Psoas muscle (tissue), 8 donors: ENCODE measurements around the gene SMAD9. TPM values are rescaled to one million over a fixed set of nuclear protein-coding genes. Genes with fewer than 3 reads are reported as not detected.
A peak's percentile ranks its signal among the peaks of the same experiment; 100 is the strongest.

Experiments used
- ATAC-seq, 4 donors: fragments of 200-7000 bp; cut with Tn5 transposase; one replicate each; pipeline ENCODE4 v1.9.1; 2020; ENCODE audit warnings: moderate library complexity in 3 of 4, mild to moderate bottlenecking in 2 of 4
- DNase-seq, 2 donors: peaks; one replicate each; pipeline ENCODE4 v3.0.0-alpha.2; 2020
- H3K27ac ChIP-seq: fragments of 200-600 bp; one replicate; pipeline ENCODE4 v1.8.0; 2022
- H3K27me3 ChIP-seq, 3 donors: fragments of 200-600 bp in 1 of 3; one replicate each; pipeline versions ENCODE4 v1.6.1 to v1.8.0; 2013 to 2022; ENCODE audit warnings: low read length in 2 of 3, mild to moderate bottlenecking in 2 of 3, moderate library complexity in 1 of 3; ENCODE audit not compliant: insufficient read depth in 3 of 3
- H3K36me3 ChIP-seq, 2 donors: fragments of 200-600 bp in 1 of 2; one replicate each; pipeline versions ENCODE4 v1.6.1 to v1.8.0; 2013 to 2022; ENCODE audit warnings: low read depth in 1 of 2, mild to moderate bottlenecking in 1 of 2, moderate library complexity in 1 of 2; ENCODE audit not compliant: insufficient read depth in 1 of 2
- H3K4me1 ChIP-seq: fragments of 200-600 bp; one replicate; pipeline ENCODE4 v1.8.0; 2022
- H3K4me3 ChIP-seq: fragments of 200-600 bp; one replicate; pipeline ENCODE4 v1.8.0; 2022; ENCODE audit warnings: mild to moderate bottlenecking
- H3K9me3 ChIP-seq: fragments of 200-600 bp; one replicate; pipeline ENCODE4 v1.8.0; 2022
- CTCF ChIP-seq: fragments of 200-600 bp; IDR thresholded peaks from one replicate; pipeline ENCODE4 v1.8.0; 2022; ENCODE audit warnings: antibody characterized with exemption
- WGBS, 3 donors: extraction: QIAGEN DNeasy Blood & Tissue Kit; methylation state at CpG; one replicate each; pipeline versions ENCODE4 v1.1.6 to v1.1.7; 2013; 5-methylcytosine and 5-hydroxymethylcytosine counted together
- intact Hi-C, 2 donors: fragments of 100-400 bp; cut with DNase I; formaldehyde crosslinking; loops; one replicate each; pipeline versions ENCODE4 v1.11.0 to v1.14.2; 2022
- polyA plus RNA-seq, 3 donors: library from polyadenylated mRNA; stranded (reverse); fragments of 200-250 nt; gene quantifications; one replicate each; pipeline ENCODE4 v1.2.3, GENCODE V29; 2013
- total RNA-seq, 4 donors: library from RNA; stranded (reverse); fragmentation: NEBNext Ultra II Directional in 2 of 4; extraction: Animal tissue kit (Norgen Biotek cat#: 25700) in 2 of 4; gene quantifications; one replicate each; pipeline versions ENCODE4 v1.2.1 to v1.2.4, GENCODE V29; 2021 to 2023
- donor health status: healthy with polysubstance abuse.
- donor health status: DM: no; HTN: no; CAD: no; lungs with moderate emphysema.
- donor health status: Bipolar disorder and iron deficiency.
- donor health status: healthy.
- donor health status: DM: yes; HTN: yes; CAD: no.
- donor health status: DM: no; HTN: no; CAD: no.
- donor health status: DM: no; HTN: no; CAD: no.
- donor health status: DM: yes; HTN: yes; CAD: no.

Gene SMAD9
- total and polyA plus RNA-seq, 7 donors = 0.51 to 33.5 (median 1.3) TPM

- DNase-seq (no peak), ATAC-seq (peak in 1 of 4 donors; percentile 43)
- no peaks in the 10 kb centered on the region for H3K27me3 ChIP-seq
- no peak for TF ChIP-seq CTCF
- peak overlapping the region; percentile 84 for H3K4me3 ChIP-seq
- no peaks in the 10 kb centered on the region for H3K9me3 ChIP-seq
- peak overlapping the region; percentile 55 for H3K27ac ChIP-seq
- no peaks in the 10 kb centered on the region for H3K36me3 ChIP-seq
- intact Hi-C loops = loop anchor here in 1 of 2 donors (2.0 kb wide), 1 partner anchor 80 kb away; the partner anchor contains the start of gene ALG5
- H3K4me1 ChIP-seq = peaks cover 21% of the 10 kb centered on the region
- WGBS, 3 donors = 26 to 33% (median 31%) methylated on average over 12 of the region's 12 CpGs
Observed at GRCh38 chr13:36918246-36919131, 1.5 kb downstream of the SMAD9 start.

- intact Hi-C loops = no loop called here
- no peaks in the 10 kb centered on the region for H3K27me3 ChIP-seq
- TF ChIP-seq CTCF = no peak
- no peaks in the 10 kb centered on the region for H3K9me3 ChIP-seq
- ATAC-seq (no peak), DNase-seq (no peak)
- peaks cover 21% of the 10 kb centered on the region for H3K4me1 ChIP-seq
- H3K27ac ChIP-seq = no peak overlapping the region
- WGBS, 3 donors = 80 to 84% (median 80%) methylated on average over 3 of the region's 3 CpGs
- H3K36me3 ChIP-seq = no peaks in the 10 kb centered on the region
- no peak overlapping the region for H3K4me3 ChIP-seq
Observed at GRCh38 chr13:36917311-36917710, 2.7 kb downstream of the SMAD9 start.

- H3K36me3 ChIP-seq = no peaks in the 10 kb centered on the region
- peaks cover 21% of the 10 kb centered on the region for H3K4me1 ChIP-seq
- no peaks in the 10 kb centered on the region for H3K27me3 ChIP-seq
- no peaks in the 10 kb centered on the region for H3K9me3 ChIP-seq
- no peak for ATAC-seq
- H3K4me3 ChIP-seq = no peak overlapping the region
- TF ChIP-seq CTCF = no peak
- no peak for DNase-seq
- intact Hi-C loops = no loop called here
- 93 to 98% (median 93%) methylated on average over 6 of the region's 6 CpGs for WGBS, 3 donors
- no peak overlapping the region for H3K27ac ChIP-seq
Observed at GRCh38 chr13:36915896-36916640, 4.0 kb downstream of the SMAD9 start.

GRCh38 chr13:36915106-36915505, 4.9 kb downstream of the SMAD9 start:
- no peaks in the 10 kb centered on the region for H3K9me3 ChIP-seq
- H3K27me3 ChIP-seq = no peaks in the 10 kb centered on the region
- no peak overlapping the region for H3K27ac ChIP-seq
- no peak overlapping the region for H3K4me3 ChIP-seq
- 50 to 55% (median 53%) methylated on average over 5 of the region's 5 CpGs for WGBS, 3 donors
- peak in 3 of 4 donors; percentile 42 to 73 (median 68) for ATAC-seq
- no peaks in the 10 kb centered on the region for H3K36me3 ChIP-seq
- intact Hi-C loops = no loop called here
- H3K4me1 ChIP-seq = peaks cover 21% of the 10 kb centered on the region
- TF ChIP-seq CTCF = no peak
- no peak for DNase-seq
